Breast epithelium (tissue), 4 donors: ENCODE results near the gene RBL2. TPM values are rescaled to one million over a fixed set of nuclear protein-coding genes. Genes with fewer than 3 reads are reported as not detected.
"Not testable (repeated sequence)": the region's sequence is repeated elsewhere in the genome, so short reads cannot be mapped to it uniquely, and the experiment has no call there.

Experiments used
- DNase-seq, 2 donors: peaks; one replicate each; pipeline ENCODE4 v3.0.0-alpha.2; 2019; ENCODE audit warnings: low spot score in 2 of 2
- H3K27ac ChIP-seq, 2 donors: fragments of 200-600 bp; sonication (generic) in 1 of 2; one replicate each; pipeline ENCODE4 v1.5.1; 2016 to 2019; ENCODE audit warnings: mild to moderate bottlenecking in 1 of 2
- H3K27me3 ChIP-seq, 2 donors: fragments of 200-600 bp; sonication (generic) in 1 of 2; one replicate each; pipeline versions ENCODE4 v1.5.1 to v1.6.0; 2017 to 2019; ENCODE audit warnings: control low read depth in 1 of 2, mild to moderate bottlenecking in 1 of 2
- H3K36me3 ChIP-seq: fragments of 200-600 bp; one replicate; pipeline ENCODE4 v1.5.1; 2019
- H3K4me1 ChIP-seq, 2 donors: fragments of 200-600 bp; sonication (generic); one replicate each; pipeline ENCODE4 v1.5.1; 2016 to 2019; ENCODE audit warnings: control low read depth in 1 of 2
- H3K4me3 ChIP-seq, 3 donors: fragments of 200-600 bp; sonication (generic); 1 replicate in 2 of 3; 2 replicates in 1 of 3; pipeline ENCODE4 v1.5.1; 2016 to 2019; ENCODE audit warnings: mild to moderate bottlenecking in 3 of 3, moderate library complexity in 2 of 3
- H3K9me3 ChIP-seq, 2 donors: fragments of 200-600 bp; sonication (generic) in 1 of 2; one replicate each; pipeline ENCODE4 v1.5.1; 2016 to 2019; ENCODE audit warnings: control low read depth in 1 of 2
- POLR2A ChIP-seq: fragments of 450-650 bp; IDR thresholded peaks from one replicate; pipeline ENCODE4 v1.6.1; 2016; ENCODE audit warnings: antibody characterized with exemption, mild to moderate bottlenecking, moderate library complexity
- POLR2AphosphoS5 ChIP-seq, 3 donors: sonication (generic); formaldehyde crosslinking; IDR thresholded peaks; one replicate each; pipeline ENCODE4 v1.6.1; 2017; ENCODE audit warnings: antibody characterized with exemption in 3 of 3
- intact Hi-C: fragments of 100-400 bp; cut with DNase I; formaldehyde crosslinking; loops from one replicate; pipeline ENCODE4 v1.15.1; 2023; ENCODE audit warnings: low total_unique reads
- total RNA-seq, 3 donors: library from RNA; depleted of rRNA; stranded (reverse); fragments of >200 nt; gene quantifications; one replicate each; pipeline ENCODE4 v1.1.0, GENCODE V29; 2016
- TF ChIP-seq, protein P1 (sequence below), 3 donors: fragments of 450-650 bp; IDR thresholded peaks; one replicate each; pipeline ENCODE4 v1.5.1; 2016 to 2017; ENCODE audit warnings: antibody characterized with exemption in 3 of 3, mild to moderate bottlenecking in 3 of 3, moderate library complexity in 3 of 3

Gene RBL2
- total RNA-seq, 3 donors from 2014 or later = 118 to 146 (median 123) TPM

DNA sequence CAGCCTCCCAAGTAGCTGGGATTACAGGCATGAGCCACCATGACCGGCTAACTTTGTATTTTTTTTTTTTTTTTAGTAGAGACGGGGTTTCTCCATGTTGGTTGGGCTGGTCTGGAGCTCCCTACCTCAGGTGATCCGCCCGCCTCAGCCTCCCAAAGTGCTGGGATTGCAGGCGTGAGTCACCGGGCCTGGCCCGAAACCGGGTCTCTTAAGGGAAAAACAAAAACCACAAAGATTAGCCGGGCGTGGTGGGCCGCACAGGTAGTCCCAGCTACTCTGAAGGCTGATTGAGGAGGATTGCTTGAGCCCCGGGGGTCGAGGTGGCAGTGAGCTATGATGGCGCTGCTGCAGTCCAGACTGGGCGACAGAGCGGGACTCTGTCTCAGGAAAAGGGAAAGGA is 19.9 kb upstream of the RBL2 start:
- H3K27me3 ChIP-seq = no peaks in the 10 kb centered on the region
- H3K9me3 ChIP-seq = peaks cover 0 to 3% of the 10 kb centered on the region in 2 donors
- no peak for TF ChIP-seq POLR2AphosphoS5 (IDR thresholded peaks at IDR 0.05)
- TF ChIP-seq, protein P1, sequence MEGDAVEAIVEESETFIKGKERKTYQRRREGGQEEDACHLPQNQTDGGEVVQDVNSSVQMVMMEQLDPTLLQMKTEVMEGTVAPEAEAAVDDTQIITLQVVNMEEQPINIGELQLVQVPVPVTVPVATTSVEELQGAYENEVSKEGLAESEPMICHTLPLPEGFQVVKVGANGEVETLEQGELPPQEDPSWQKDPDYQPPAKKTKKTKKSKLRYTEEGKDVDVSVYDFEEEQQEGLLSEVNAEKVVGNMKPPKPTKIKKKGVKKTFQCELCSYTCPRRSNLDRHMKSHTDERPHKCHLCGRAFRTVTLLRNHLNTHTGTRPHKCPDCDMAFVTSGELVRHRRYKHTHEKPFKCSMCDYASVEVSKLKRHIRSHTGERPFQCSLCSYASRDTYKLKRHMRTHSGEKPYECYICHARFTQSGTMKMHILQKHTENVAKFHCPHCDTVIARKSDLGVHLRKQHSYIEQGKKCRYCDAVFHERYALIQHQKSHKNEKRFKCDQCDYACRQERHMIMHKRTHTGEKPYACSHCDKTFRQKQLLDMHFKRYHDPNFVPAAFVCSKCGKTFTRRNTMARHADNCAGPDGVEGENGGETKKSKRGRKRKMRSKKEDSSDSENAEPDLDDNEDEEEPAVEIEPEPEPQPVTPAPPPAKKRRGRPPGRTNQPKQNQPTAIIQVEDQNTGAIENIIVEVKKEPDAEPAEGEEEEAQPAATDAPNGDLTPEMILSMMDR (IDR thresholded peaks at IDR 0.05) = no peak
- no peak for TF ChIP-seq POLR2A
- H3K4me1 ChIP-seq = no peaks in the 10 kb centered on the region
- intact Hi-C loops = no loop called here
- no peak for DNase-seq
- H3K36me3 ChIP-seq = no peaks in the 10 kb centered on the region
- H3K27ac ChIP-seq = no peak overlapping the region
- no peak overlapping the region for H3K4me3 ChIP-seq

DNA sequence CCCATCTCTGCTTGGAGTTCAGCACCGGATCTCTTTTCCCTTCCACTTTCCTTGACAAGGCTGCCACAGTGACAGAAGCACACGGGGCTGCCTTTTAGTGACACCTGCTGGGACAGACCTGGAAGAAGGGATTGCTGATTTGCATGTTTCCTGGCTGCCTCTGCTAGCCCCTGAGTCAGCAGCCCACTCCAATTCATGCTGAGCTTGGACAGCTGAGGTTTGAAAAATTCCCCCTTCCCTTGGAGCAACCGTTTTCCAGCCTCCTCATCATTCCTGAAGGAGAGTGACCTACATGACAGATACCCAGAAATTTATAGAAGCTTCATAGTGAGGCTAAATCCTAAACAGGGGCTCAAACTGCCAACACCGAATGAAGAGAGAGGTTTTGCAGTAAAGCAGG is 18.8 kb upstream of the RBL2 start:
- no peaks in the 10 kb centered on the region for H3K27me3 ChIP-seq
- no peak overlapping the region for H3K27ac ChIP-seq
- no peaks in the 10 kb centered on the region for H3K36me3 ChIP-seq
- H3K9me3 ChIP-seq = peaks cover 0 to 3% of the 10 kb centered on the region in 2 donors
- H3K4me3 ChIP-seq = no peak overlapping the region
- DNase-seq = no peak
- H3K4me1 ChIP-seq = no peaks in the 10 kb centered on the region
- intact Hi-C loops = no loop called here
- TF ChIP-seq POLR2AphosphoS5 (IDR thresholded peaks at IDR 0.05) = no peak
- TF ChIP-seq POLR2A = no peak
- TF ChIP-seq, protein P1 (IDR thresholded peaks at IDR 0.05) = no peak

DNA sequence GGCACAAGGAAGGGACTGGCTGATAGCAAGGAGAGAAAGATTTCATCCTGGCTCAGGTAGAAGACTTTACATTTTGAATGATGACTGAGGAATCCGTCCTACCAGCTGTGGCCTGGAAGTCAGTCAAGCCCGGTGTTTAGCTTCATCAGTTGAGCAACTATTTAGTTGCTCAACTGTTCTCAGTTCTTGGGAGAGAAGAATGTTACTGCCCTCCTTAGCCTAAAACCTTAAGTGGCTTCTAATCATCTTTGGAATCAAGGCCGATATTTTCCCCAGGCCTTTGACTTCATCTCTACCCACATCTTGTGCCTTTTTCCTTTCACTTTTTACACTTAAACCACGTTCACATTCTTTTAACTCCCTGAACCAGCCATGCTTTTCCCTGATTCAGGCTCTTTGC is 17.3 kb upstream of the RBL2 start:
- H3K36me3 ChIP-seq = no peaks in the 10 kb centered on the region
- H3K27me3 ChIP-seq = no peaks in the 10 kb centered on the region
- no peaks in the 10 kb centered on the region for H3K4me1 ChIP-seq
- peaks cover 0 to 3% of the 10 kb centered on the region in 2 donors for H3K9me3 ChIP-seq
- TF ChIP-seq POLR2A = no peak
- TF ChIP-seq POLR2AphosphoS5 (IDR thresholded peaks at IDR 0.05) = no peak
- TF ChIP-seq, protein P1 (IDR thresholded peaks at IDR 0.05) = no peak
- intact Hi-C loops = no loop called here
- H3K4me3 ChIP-seq = no peak overlapping the region
- no peak for DNase-seq
- H3K27ac ChIP-seq = no peak overlapping the region

DNA sequence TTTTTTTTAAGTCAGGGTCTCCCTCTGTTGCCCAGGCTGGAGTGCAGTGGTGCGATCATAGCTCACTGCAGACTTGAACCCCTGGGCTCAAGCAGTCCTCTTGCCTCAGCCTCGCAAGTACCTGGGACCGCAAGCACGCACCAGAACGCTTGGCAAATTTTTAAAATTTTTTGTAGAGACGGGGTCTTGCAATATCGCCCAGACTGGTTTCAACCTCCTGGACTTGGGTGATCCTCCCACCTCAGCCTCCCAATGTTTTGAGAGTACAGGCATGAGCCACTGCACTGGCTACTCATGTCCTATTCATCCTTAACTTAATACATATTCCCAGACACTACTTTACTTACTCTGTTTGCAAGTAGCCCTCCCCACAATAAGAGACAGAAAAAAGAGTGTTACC is 16.3 kb upstream of the RBL2 start:
- TF ChIP-seq POLR2A (no peak), POLR2AphosphoS5 (IDR thresholded peaks at IDR 0.05) (no peak)
- TF ChIP-seq, protein P1 (IDR thresholded peaks at IDR 0.05) = no peak
- H3K4me3 ChIP-seq = no peak overlapping the region

DNA sequence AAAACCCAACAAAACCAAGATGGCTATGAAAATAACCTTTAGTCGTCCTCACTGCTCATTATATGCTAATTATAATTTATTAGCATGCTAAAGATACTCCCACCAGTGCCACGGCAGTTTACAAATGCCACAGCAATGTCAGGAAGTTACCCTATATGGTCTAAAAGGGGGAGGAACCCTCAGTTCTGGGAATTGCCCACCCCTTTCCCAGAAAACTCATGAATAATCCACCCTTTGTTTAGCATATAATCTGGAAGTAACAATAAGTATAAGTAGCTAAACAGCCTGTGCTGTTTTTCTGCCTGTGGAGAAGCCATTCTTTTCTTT is 14.9 kb upstream of the RBL2 start:
- H3K27ac ChIP-seq, H3K36me3 ChIP-seq, H3K4me3 ChIP-seq, H3K9me3 ChIP-seq, intact Hi-C loops, H3K27me3 ChIP-seq, H3K4me1 ChIP-seq, DNase-seq: not testable (repeated sequence)

More for the DNA sequence above, 16.3 kb upstream of the RBL2 start:
- Histone ChIP-seq H3K27me3 (no peaks in the 10 kb centered on the region), H3K27ac (no peak overlapping the region), H3K9me3 (no peaks in the 10 kb centered on the region), H3K36me3 (no peaks in the 10 kb centered on the region), H3K4me1 (no peaks in the 10 kb centered on the region)
- intact Hi-C loops = no loop called here
- no peak for DNase-seq

DNA sequence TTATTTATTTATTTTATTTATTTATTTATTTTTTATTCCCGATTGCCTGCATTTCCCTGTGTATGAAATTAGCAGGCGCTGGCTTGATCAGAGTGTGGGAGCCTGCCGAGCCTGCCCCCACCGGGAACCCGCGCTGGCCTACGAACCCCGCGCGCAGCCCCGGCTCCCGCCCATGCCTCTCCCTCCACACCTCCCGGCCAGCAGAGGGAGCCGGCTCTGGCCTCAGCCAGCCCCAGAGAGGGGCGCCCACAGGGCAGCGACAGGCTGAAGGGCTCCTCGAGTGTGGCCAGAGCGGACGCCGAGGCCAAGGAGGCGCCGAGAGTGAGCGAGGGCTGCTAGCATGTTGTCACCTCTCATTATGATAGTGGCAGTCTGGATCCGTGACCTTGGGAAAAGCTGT is 13.0 kb upstream of the RBL2 start:
- H3K36me3 ChIP-seq = no peaks in the 10 kb centered on the region
- TF ChIP-seq POLR2A = no peak
- TF ChIP-seq, protein P1 (IDR thresholded peaks at IDR 0.05) = no peak
- no peak for TF ChIP-seq POLR2AphosphoS5 (IDR thresholded peaks at IDR 0.05)
- H3K4me3 ChIP-seq = no peak overlapping the region
- H3K27ac ChIP-seq = no peak overlapping the region
- H3K9me3 ChIP-seq = peaks cover 0 to 5% of the 10 kb centered on the region in 2 donors
- H3K27me3 ChIP-seq = no peaks in the 10 kb centered on the region
- no peak for DNase-seq
- intact Hi-C loops = no loop called here
- H3K4me1 ChIP-seq = no peaks in the 10 kb centered on the region

DNA sequence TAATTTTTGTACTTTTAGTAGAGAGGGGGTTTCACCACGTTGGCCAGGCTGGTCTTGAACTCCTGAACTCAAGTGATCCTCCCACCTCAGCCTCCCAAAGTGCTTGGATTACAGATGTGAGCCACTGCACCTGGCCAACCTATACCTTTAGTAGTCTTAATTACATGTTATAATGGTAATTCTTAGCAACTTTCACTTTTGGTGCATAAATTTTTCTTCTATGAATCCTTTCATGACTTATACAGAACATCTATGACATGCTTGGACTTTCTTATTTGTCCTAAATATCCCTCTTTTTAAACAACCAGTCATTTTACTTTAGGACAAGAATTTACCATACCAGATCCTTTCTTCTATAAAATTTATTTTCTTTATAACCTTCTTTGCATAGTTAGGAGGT is 10.3 kb upstream of the RBL2 start:
- H3K4me1 ChIP-seq, DNase-seq, H3K27me3 ChIP-seq, H3K27ac ChIP-seq, intact Hi-C loops, H3K9me3 ChIP-seq, H3K4me3 ChIP-seq, H3K36me3 ChIP-seq: not testable (repeated sequence)
